A204.1 (cell line): Measurements from ENCODE around the gene AKAP6.

Experiments used
- FAIRE-seq: peaks from 2 replicates; lab custom pipeline; 2012; peaks lifted over from hg19 to GRCh38; lab: Jason Lieb, UNC

The AKAP6 gene

DNA sequence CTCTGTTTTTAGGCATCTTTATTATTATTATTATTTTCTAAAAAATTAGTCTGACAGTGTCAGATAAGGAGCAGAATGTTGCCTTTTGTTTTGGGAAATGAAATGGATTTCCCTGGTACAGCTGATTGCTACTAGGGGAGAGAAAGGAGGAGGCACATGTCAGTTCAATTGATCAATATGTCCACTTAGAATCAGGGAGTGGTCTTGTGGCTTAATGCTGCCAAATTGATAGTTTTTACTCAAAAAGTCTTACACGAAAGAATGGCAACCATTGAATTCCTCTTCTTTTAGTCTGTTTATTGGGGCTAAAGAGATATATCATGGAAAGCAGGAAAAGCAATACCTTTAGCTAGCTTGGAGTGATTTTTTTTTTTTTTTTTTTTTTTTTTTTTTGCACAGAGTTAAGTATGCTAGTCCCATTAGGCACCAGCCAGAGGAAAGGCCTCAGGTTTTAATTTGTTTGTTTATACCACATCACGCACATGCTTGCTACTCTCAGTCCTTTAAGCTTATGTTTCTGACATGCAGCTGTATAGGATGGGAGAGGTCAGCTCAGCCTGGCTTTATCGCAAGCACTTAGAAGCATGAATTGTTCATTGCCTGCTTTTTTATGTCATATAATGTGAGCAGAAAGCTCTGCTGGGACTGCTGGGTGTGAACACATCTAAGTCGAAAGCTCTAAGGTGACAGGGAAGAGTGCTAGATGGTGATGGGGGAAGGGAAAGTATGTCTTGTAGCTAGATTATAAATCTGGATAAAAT, 1.4 kb downstream of the AKAP6 start:
- no peak for FAIRE-seq

DNA sequence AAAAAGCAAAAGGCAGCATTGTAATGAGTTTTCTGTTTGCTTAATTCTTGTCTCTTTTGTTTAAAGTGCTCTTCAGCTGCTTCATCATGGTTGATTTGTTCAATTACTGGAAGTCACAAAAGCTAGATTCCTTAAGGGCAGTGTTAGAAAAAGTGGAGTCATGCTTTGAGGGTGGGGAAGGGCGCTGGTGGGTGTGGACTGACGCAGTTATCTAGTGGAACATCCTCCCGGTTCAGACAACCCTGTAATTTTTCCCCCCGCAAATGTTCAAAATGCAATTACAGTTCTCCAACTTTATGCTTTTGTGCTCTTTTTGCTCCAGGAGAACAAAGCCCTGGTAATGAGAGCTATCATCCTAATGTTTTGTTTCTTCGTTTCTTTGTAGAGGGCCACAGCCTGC, 2.1 kb downstream of the AKAP6 start:
- FAIRE-seq = no peak

- no peak for FAIRE-seq
These were observed 3.6 kb downstream of the AKAP6 start for GRCh38 chr14:32332415-32333316.

DNA sequence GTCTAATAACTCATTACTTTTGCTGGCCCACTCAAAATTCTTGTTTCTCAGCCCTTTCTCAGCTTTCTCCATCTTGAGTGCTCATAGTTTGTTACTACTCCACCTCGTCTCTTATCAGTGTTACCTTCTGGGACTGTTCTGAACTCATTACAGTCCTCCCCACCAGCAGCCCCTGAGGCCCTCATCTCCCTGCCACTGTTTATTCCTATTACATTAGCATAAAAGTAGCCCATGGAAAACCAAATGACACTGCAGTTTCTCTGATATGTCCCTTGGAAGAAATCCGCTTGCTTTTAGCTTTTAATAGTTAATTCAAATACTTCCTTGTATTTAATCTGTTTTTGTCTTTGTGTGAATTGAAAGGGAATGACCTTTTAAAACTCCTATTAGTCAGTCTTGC, 7.6 kb downstream of the AKAP6 start:
- FAIRE-seq = no peak

DNA sequence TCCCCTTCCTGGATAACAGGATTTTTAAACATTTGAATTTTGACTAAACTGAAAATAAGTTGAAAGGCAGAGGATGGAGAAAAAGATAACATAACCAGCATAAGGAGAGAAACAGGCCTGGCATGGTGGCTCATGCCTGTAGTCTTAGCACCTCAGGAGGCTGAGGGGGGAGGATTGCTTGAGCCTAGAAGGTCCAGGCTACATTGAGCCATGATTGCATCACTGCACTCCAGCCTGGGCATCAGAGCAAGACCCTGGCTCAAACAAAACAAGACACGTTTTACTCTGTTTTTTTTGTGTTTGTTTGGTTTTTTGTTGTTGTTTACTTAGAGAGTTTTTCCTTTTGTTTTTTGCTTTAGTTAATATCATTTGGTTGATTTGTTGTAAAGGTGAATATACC, 8.7 kb downstream of the AKAP6 start:
- no peak for FAIRE-seq

DNA sequence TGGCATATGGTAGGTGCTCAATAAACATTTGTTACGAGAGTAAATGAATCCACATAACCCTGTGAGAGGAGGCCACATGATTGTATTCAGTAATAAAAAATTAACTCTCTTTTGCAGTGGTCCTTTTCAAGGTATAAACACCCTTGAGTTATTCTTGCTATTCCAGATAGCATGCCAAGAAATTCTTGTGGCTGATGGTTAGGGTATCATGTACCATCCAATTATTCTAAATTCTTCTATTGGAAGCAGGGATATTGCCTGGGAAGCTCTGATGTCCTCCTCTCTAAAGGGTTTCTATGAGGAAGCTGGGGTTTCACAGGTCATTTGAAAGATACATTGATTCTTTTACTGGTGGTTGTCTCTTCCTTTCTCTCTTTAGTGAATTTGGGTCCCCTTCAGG, 10.1 kb downstream of the AKAP6 start:
- no peak for FAIRE-seq

DNA sequence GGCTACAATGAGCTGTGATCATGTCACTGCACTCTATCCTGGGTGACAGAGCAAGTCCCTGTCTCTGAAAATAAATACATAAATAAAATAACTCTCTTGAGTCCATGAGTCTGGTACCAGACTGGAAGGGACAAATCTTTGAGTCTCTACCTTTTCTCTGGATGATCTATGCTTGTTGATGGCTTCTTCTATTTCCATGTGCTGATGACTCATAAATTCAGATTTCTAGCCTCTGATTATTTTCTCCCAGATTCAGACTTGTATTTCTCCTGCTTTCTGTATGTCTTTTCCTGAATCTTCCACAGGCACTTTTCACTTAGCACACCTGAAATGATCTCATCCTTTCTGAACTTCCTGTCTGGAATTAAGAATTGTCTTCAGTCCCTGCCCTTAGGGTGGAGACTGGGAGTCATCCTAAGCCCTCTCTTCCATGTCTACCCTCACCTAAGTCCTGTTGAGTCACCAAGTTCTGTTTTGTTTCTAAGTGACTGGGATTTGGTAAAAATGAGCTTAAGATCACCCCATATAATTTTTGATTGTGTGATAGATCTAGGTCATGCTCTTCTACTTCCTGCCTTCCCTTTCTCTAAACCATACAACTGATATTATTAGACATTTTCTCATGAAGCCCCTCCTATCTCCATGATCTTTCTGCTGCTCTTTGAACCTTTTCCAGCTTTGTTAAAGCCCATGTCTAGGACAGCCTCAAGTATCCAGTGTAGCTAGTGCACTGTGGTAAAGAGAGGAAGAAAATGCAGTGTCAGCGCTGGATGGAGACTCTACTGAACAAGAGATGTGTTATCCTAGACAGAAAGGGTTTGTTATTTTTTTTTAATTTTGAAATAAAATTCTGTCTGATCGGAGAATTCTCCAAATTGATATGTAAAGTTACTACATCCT, 13.1 kb downstream of the AKAP6 start:
- no peak for FAIRE-seq

DNA sequence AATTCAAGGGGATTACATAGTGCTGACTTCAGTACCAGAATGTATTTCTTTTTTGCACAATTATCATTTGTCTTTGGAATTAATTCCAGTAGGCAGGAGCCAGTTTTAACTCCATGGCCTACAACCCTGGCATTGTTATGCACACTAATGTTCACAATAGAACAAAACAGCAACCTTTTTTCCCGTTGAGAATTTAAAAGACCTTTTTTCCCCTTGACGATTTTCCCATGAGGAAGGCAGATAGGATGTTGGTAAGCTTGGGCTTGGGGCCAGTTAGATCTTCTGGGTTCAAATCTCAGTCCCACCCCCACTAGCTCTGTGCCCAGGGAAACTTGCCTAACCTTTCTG, 13.7 kb downstream of the AKAP6 start:
- no peak for FAIRE-seq

GRCh38 chr14:32343926-32344430, 14.9 kb downstream of the AKAP6 start:
- FAIRE-seq = no peak

GRCh38 chr14:32345311-32345791, 16.3 kb downstream of the AKAP6 start:
- no peak for FAIRE-seq

DNA sequence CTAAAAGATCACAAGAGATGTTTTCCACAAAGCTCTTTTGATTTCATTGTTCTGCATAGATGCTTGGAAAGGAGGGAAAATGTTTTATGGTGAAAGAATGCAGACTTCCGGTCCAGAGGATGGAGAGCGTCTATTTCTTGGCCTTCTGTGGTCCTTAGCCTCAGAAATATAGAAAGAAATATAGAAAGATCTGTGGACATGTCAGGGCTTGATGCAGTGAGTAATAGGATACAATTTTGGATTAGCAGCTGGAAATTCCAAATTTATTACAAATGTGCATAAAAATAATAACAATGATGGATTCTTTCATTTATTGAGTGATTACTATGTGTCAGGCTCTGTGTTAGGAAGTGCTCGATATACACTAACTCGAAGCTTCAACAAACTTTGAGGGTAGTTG, 20.2 kb downstream of the AKAP6 start:
- FAIRE-seq = no peak

- no peak for FAIRE-seq
These were observed 20.9 kb downstream of the AKAP6 start for GRCh38 chr14:32350020-32350419.

GRCh38 chr14:32352631-32353030, 23.5 kb downstream of the AKAP6 start:
- FAIRE-seq = no peak

- FAIRE-seq = no peak
These were observed 25.6 kb downstream of the AKAP6 start for GRCh38 chr14:32354716-32355115.

DNA sequence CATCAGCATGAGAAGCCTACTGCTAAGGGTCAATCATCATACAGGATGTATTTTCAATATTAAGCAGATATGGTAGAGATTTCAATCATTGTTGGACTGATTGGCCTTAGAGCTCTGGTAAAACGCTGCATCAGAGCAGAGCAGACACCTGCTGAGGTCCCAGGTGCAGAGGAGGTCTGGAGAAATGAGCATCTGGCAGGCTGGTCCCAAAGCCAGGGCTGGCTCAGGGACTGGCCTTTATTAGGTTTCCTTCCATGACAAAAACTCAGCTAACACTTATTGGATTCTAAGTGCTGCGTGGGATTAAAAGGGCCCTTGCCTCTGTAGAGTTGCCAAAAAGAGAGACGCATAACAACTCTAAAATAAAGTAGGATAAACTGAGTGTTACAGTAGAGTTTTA, 29.7 kb downstream of the AKAP6 start:
- no peak for FAIRE-seq

- no peak for FAIRE-seq
These were observed 32.6 kb downstream of the AKAP6 start for GRCh38 chr14:32361674-32362073.

GRCh38 chr14:32363761-32364160, 34.7 kb downstream of the AKAP6 start:
- FAIRE-seq = no peak

GRCh38 chr14:32364941-32365340, 35.8 kb downstream of the AKAP6 start:
- no peak for FAIRE-seq

GRCh38 chr14:32366256-32366879, 37.3 kb downstream of the AKAP6 start:
- no peak for FAIRE-seq

DNA sequence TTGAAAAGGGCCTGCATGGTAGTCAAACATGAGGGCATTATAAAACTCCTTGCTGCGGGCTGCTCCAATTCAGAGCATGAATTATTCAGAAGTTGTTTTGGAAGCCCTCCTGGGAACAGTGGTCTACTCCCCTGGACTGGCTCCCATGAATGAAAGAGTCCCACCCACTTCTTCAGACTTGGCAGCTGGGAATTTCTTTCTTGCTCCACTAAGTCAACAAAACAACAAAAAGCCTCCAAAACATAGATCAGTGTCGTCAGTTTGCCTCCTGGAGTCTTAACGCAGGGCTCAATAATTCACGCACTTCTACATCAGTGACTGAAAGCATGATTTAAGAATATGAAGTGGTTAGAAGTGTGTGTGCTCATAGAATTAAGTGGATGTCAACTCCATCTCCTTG, 37.9 kb downstream of the AKAP6 start:
- FAIRE-seq = no peak

DNA sequence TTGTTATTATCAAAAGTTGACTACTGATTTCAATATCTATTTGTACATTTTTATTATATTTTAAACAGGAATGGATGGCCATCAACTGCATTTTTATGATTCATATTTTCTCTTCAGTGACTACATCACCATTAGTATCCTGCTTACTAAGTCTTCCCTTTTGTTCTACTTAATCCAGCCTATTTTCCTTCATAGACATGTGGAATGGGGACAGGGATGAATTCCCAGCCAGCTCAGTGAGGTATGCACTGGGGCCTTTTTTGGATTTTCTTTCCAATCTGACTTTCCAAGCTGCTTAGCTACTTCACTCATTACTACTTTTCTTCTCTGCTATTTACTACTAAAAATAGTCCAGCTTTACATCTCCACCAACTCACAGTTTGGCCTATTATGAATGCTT, 38.4 kb downstream of the AKAP6 start:
- no peak for FAIRE-seq

DNA sequence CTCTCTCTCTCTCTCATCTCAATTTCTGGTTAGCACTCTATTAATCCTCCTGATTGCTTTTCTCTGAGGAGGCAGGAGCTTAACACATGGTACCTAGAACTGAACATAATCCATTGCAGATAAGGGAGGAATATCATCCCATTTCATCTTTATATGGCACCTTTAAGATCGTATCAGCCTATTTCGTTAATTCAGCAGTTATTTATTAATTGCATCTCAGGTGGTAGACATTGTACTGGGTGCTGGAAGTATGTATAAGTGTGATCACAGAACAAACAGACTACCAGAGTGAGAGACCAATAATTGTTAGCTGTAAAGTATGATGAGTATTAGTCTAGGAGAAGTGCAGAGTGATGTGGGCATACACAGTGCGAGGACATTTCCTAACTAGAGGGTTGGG, 39.0 kb downstream of the AKAP6 start:
- FAIRE-seq = no peak
